ENCODE measurements around the gene ZNF583. TPM values are rescaled to one million over a fixed set of nuclear protein-coding genes. Genes with fewer than 3 reads are reported as not detected.

ZNF583 gene
- total and polyA plus RNA-seq, 2 of the 13 experiments (the other 11 are each of a cell fraction or from before 2014, with no cell fraction given) = 0.65 to 5.3 TPM

DNA sequence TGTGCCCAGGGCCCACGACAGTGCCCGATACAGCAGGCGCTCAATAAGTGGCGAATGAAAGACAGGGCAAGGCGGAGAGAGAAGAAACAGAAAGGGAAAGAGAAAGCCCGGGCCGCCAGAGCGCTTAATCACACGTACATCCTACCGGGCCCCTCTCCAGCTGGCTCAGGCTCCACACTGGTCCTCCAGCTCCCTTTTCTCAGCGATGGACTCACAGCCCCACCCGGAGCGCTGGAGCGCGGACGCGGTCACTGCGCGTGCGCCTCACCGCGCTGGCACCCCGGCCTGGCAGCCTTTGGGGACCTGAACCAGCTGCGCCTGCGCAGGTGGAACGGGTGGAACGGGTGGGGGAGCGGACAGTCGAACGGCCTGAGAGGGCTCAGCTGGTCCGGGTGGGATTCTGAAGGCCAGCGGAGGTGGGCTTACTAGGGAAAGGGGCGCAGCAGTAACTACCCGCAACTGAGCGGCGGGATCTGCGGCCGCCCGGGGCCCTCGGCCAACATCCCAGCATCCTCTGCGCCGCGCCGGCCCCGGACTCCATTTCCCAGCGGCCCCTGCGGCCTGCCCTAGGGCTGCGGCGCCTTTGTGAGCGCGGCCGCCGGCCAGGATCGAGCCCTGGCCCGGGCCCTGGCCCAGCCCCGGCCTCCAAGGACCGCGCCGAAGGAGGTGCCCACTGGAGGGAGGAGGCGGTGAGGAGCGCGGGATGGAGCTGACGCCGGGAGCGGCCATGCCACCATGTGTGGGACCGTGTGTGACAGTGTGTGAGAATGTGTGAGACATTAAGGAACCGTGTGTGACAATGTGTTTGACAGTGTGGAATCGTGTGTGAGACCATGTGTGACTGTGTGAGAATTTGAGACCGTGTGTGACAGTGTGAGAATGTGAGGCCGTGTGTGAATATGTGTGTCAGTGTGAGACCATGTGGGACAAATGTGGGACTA is at the start of gene ZNF583 (continued):
- TF ChIP-seq MIER3 (CRISPR knock-in tag; IDR thresholded peaks at IDR 0.05; ENCODE audit: borderline replicate concordance) (no peak), REXO4 (CRISPR knock-in tag; IDR thresholded peaks at IDR 0.05; ENCODE audit: borderline replicate concordance) (no peak), CBFB (CRISPR knock-in tag; IDR thresholded peaks at IDR 0.05) (no peak), ZNF619 (CRISPR knock-in tag; IDR thresholded peaks at IDR 0.05) (no peak), ELF3 (CRISPR knock-in tag; IDR thresholded peaks at IDR 0.05) (0 out of 2 replicates have a peak, but pooled peaks have one; percentile 20), ZNF10 (CRISPR knock-in tag; IDR thresholded peaks at IDR 0.05; ENCODE audit: borderline replicate concordance, low read depth) (no peak), DMAP1 (CRISPR knock-in tag; IDR thresholded peaks at IDR 0.05) (peak; percentile 52; the same call in 1 of the 2 replicates)
- TF ChIP-seq, protein P1, sequence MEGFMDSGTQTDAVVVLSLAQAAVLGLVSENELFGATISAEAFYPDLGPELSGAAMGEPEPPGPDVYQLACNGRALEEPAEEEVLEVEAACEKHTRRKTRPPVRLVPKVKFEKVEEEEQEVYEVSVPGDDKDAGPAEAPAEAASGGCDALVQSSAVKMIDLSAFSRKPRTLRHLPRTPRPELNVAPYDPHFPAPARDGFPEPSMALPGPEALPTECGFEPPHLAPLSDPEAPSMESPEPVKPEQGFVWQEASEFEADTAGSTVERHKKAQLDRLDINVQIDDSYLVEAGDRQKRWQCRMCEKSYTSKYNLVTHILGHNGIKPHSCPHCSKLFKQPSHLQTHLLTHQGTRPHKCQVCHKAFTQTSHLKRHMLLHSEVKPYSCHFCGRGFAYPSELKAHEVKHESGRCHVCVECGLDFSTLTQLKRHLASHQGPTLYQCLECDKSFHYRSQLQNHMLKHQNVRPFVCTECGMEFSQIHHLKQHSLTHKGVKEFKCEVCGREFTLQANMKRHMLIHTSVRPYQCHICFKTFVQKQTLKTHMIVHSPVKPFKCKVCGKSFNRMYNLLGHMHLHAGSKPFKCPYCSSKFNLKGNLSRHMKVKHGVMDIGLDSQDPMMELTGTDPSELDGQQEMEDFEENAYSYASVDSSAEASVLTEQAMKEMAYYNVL (CRISPR knock-in tag; IDR thresholded peaks at IDR 0.05; ENCODE audit: borderline replicate concordance) = 0 out of 2 replicates have a peak, but pooled peaks have one; percentile 20
- TF ChIP-seq, protein P2, sequence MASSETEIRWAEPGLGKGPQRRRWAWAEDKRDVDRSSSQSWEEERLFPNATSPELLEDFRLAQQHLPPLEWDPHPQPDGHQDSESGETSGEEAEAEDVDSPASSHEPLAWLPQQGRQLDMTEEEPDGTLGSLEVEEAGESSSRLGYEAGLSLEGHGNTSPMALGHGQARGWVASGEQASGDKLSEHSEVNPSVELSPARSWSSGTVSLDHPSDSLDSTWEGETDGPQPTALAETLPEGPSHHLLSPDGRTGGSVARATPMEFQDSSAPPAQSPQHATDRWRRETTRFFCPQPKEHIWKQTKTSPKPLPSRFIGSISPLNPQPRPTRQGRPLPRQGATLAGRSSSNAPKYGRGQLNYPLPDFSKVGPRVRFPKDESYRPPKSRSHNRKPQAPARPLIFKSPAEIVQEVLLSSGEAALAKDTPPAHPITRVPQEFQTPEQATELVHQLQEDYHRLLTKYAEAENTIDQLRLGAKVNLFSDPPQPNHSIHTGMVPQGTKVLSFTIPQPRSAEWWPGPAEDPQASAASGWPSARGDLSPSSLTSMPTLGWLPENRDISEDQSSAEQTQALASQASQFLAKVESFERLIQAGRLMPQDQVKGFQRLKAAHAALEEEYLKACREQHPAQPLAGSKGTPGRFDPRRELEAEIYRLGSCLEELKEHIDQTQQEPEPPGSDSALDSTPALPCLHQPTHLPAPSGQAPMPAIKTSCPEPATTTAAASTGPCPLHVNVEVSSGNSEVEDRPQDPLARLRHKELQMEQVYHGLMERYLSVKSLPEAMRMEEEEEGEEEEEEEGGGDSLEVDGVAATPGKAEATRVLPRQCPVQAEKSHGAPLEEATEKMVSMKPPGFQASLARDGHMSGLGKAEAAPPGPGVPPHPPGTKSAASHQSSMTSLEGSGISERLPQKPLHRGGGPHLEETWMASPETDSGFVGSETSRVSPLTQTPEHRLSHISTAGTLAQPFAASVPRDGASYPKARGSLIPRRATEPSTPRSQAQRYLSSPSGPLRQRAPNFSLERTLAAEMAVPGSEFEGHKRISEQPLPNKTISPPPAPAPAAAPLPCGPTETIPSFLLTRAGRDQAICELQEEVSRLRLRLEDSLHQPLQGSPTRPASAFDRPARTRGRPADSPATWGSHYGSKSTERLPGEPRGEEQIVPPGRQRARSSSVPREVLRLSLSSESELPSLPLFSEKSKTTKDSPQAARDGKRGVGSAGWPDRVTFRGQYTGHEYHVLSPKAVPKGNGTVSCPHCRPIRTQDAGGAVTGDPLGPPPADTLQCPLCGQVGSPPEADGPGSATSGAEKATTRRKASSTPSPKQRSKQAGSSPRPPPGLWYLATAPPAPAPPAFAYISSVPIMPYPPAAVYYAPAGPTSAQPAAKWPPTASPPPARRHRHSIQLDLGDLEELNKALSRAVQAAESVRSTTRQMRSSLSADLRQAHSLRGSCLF (CRISPR knock-in tag; IDR thresholded peaks at IDR 0.05; ENCODE audit: borderline replicate concordance) = no peak
- TF ChIP-seq, protein P3, sequence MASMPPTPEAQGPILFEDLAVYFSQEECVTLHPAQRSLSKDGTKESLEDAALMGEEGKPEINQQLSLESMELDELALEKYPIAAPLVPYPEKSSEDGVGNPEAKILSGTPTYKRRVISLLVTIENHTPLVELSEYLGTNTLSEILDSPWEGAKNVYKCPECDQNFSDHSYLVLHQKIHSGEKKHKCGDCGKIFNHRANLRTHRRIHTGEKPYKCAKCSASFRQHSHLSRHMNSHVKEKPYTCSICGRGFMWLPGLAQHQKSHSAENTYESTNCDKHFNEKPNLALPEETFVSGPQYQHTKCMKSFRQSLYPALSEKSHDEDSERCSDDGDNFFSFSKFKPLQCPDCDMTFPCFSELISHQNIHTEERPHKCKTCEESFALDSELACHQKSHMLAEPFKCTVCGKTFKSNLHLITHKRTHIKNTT (CRISPR knock-in tag; IDR thresholded peaks at IDR 0.05) = 0 out of 2 replicates have a peak, but pooled peaks have one; percentile 34
- TF ChIP-seq, protein P4, sequence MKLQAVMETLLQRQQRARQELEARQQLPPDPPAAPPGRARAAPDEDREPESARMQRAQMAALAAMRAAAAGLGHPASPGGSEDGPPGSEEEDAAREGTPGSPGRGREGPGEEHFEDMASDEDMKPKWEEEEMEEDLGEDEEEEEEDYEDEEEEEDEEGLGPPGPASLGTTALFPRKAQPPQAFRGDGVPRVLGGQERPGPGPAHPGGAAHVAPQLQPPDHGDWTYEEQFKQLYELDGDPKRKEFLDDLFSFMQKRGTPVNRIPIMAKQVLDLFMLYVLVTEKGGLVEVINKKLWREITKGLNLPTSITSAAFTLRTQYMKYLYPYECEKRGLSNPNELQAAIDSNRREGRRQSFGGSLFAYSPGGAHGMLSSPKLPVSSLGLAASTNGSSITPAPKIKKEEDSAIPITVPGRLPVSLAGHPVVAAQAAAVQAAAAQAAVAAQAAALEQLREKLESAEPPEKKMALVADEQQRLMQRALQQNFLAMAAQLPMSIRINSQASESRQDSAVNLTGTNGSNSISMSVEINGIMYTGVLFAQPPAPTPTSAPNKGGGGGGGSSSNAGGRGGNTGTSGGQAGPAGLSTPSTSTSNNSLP (IDR thresholded peaks at IDR 0.05; ENCODE audit: low read depth, low read length) = no peak
- TF ChIP-seq, protein P5, sequence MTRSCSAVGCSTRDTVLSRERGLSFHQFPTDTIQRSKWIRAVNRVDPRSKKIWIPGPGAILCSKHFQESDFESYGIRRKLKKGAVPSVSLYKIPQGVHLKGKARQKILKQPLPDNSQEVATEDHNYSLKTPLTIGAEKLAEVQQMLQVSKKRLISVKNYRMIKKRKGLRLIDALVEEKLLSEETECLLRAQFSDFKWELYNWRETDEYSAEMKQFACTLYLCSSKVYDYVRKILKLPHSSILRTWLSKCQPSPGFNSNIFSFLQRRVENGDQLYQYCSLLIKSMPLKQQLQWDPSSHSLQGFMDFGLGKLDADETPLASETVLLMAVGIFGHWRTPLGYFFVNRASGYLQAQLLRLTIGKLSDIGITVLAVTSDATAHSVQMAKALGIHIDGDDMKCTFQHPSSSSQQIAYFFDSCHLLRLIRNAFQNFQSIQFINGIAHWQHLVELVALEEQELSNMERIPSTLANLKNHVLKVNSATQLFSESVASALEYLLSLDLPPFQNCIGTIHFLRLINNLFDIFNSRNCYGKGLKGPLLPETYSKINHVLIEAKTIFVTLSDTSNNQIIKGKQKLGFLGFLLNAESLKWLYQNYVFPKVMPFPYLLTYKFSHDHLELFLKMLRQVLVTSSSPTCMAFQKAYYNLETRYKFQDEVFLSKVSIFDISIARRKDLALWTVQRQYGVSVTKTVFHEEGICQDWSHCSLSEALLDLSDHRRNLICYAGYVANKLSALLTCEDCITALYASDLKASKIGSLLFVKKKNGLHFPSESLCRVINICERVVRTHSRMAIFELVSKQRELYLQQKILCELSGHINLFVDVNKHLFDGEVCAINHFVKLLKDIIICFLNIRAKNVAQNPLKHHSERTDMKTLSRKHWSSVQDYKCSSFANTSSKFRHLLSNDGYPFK (CRISPR knock-in tag; IDR thresholded peaks at IDR 0.05; ENCODE audit: borderline replicate concordance) = peak; percentile 29; the same call in 1 of the 2 replicates

All from HepG2 (cell line).